ENCODE data around the gene PRCP.
"Not testable (repeated sequence)": the region's sequence is repeated elsewhere in the genome, so short reads cannot be mapped to it uniquely, and the experiment has no call there.

PRCP gene

GRCh38 chr11:82872377-82873150, 27.7 kb downstream of the PRCP start:
- DNase-seq (ENCODE audit: low read depth in 3 of 3), result no peak

GRCh38 chr11:82871646-82872045, 28.6 kb downstream of the PRCP start:
- DNase-seq (ENCODE audit: low read depth in 3 of 3), result no peak

- no peak for DNase-seq (ENCODE audit: low read depth in 3 of 3)
Measured at GRCh38 chr11:82869657-82870056, 30.6 kb downstream of the PRCP start.

GRCh38 chr11:82867495-82868082, 32.6 kb downstream of the PRCP start:
- DNase-seq (ENCODE audit: low read depth in 3 of 3), result peak; percentile 20 to 85 (median 75)

GRCh38 chr11:82865841-82866240, 34.4 kb downstream of the PRCP start:
- no peak for DNase-seq (ENCODE audit: low read depth in 3 of 3)

GRCh38 chr11:82864268-82864667, 36.0 kb downstream of the PRCP start:
- peak in 1 of 3 donors; percentile 4 for DNase-seq (ENCODE audit: low read depth in 3 of 3)

- no peak for DNase-seq (ENCODE audit: low read depth in 3 of 3)
Measured at GRCh38 chr11:82863209-82863608, 37.0 kb downstream of the PRCP start.

- DNase-seq (ENCODE audit: low read depth in 3 of 3), result no peak
Measured at GRCh38 chr11:82862379-82862778, 37.9 kb downstream of the PRCP start.

GRCh38 chr11:82859750-82860149, 40.5 kb downstream of the PRCP start:
- DNase-seq (ENCODE audit: low read depth in 3 of 3), result no peak

GRCh38 chr11:82858556-82859091, 41.6 kb downstream of the PRCP start:
- no peak for DNase-seq (ENCODE audit: low read depth in 3 of 3)

GRCh38 chr11:82858133-82858532, 42.1 kb downstream of the PRCP start:
- DNase-seq (ENCODE audit: low read depth in 3 of 3), result no peak

- DNase-seq (ENCODE audit: low read depth in 3 of 3), result no peak
Measured at GRCh38 chr11:82857145-82857544, 43.1 kb downstream of the PRCP start.

- DNase-seq (ENCODE audit: low read depth in 3 of 3), result no peak
Measured at GRCh38 chr11:82855616-82856015, 44.6 kb downstream of the PRCP start.

GRCh38 chr11:82854916-82855315, 45.3 kb downstream of the PRCP start:
- not testable (repeated sequence) for DNase-seq (ENCODE audit: low read depth in 3 of 3)

- DNase-seq (ENCODE audit: low read depth in 3 of 3), result no peak
Measured at GRCh38 chr11:82854242-82854641, 46.0 kb downstream of the PRCP start.

GRCh38 chr11:82848829-82849228, 51.4 kb downstream of the PRCP start:
- no peak for DNase-seq (ENCODE audit: low read depth in 3 of 3)

GRCh38 chr11:82845356-82846353, 54.6 kb downstream of the PRCP start:
- no peak for DNase-seq (ENCODE audit: low read depth in 3 of 3)

- no peak for DNase-seq (ENCODE audit: low read depth in 3 of 3)
Measured at GRCh38 chr11:82843057-82843795, 57.0 kb downstream of the PRCP start.

GRCh38 chr11:82842019-82842418, 58.2 kb downstream of the PRCP start:
- DNase-seq (ENCODE audit: low read depth in 3 of 3), result no peak

- DNase-seq (ENCODE audit: low read depth in 3 of 3), result no peak
Measured at GRCh38 chr11:82837650-82838049, 62.6 kb downstream of the PRCP start.

- no peak for DNase-seq (ENCODE audit: low read depth in 3 of 3)
Measured at GRCh38 chr11:82832983-82833382, 67.2 kb downstream of the PRCP start.

Measured in stimulated activated CD4-positive, alpha-beta T cell treated with anti-CD3 and anti-CD28 coated beads, TNF-alpha, amount 100 ng/mL, for 48 hours (primary cell).